SH-SY5Y (cell line): ENCODE measurements around the gene HOMEZ.

Experiments used
- GATA2 ChIP-seq: IDR thresholded peaks from 2 replicates; pipeline ENCODE4 v1.6.1; 2011; ENCODE audit warnings: mild to moderate bottlenecking, low read depth, low read length
- GATA3 ChIP-seq: IDR thresholded peaks from 2 replicates; pipeline ENCODE4 v1.6.1; 2011; ENCODE audit warnings: low read depth, mild to moderate bottlenecking, low read length, moderate library complexity

DNA sequence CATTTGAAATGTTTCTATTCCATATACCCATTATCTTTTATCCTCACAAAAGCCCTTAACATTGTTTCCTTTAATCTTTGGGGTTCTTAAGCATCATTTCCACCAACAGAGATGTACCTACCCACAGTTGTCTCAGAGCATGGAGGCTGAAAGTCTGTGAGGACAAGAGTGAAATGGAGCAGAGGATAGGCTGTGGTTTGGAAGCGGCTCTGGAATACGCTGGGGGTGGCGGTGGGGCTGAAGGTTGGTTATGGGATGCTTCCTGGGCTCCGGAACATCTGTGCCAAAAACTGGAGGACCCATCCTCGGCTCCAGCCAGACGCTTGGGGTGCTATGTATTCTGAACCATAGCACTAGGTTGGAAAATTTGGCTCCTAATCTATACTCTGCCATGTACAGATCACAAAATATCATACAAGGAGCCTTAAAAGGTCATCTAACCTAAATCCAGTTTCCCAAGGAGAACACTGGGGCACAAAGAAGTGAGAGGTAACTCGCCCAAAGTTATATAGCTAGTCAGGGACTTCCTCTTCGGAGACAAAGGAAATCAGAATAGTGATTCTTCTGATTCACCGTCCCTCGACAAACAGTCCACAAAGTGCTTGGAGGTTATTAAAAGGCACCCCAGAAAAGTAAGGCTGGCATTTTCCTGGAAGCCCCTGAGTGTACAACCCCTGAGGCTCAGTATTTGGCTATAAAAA is 14.2 kb upstream of the HOMEZ start:
- TF ChIP-seq GATA3 (no peak), GATA2 (no peak)
